Measurements from ENCODE around the gene FMNL2.

The FMNL2 gene

GRCh38 chr2:152644189-152644873, 309.4 kb downstream of the FMNL2 start:
- Histone ChIP-seq H3K9me3 (ENCODE audit: insufficient read depth, low read length) (no peaks in the 10 kb centered on the region), H3K4me2 (ENCODE audit: low read depth, low read length, poor library complexity, severe bottlenecking) (no peak overlapping the region), H4K20me1 (ENCODE audit: low read depth, low read length) (no peaks in the 10 kb centered on the region)

DNA sequence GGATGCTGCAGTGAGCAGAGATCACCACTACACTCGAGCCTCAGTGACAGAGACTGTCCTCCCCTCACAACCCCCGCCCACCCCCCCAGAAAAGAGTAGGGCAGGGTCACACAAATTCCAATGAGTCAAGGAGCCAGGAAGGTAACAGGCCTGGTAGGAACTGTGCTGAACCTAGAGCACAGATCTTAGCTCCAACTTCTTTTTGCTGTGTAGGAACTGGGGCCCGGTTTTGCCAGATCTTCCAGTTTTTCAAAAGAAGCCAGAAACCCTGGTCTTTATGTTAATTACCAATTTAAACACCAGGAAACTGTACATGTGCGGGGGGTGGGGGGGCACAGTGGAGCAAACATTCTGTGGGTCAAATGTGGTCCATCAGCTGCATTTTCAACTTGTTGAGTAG, 311.3 kb downstream of the FMNL2 start:
- Histone ChIP-seq H4K20me1 (ENCODE audit: low read depth, low read length) (0 out of 2 replicates have a peak, but pooled peaks cover 5% of the 10 kb centered on the region), H3K9ac (ENCODE audit: low read length) (no peak overlapping the region), H3F3A (ENCODE audit: insufficient read depth) (peaks cover 18% of the 10 kb centered on the region; the same call in 1 of the 2 replicates)

More at GRCh38 chr2:152644189-152644873, 309.4 kb downstream of the FMNL2 start:
- peaks cover 15% of the 10 kb centered on the region; the same call in 1 of the 2 replicates for H3F3A ChIP-seq (ENCODE audit: insufficient read depth)
- TF ChIP-seq EZH2phosphoT487 (conservative IDR thresholded peaks at IDR 0.05; ENCODE audit: low read length) (no peak), CTCF (IDR thresholded peaks at IDR 0.05; ENCODE audit: insufficient read depth, low read length, poor library complexity, severe bottlenecking) (no peak)
- H3K9ac ChIP-seq (ENCODE audit: low read length): no peak overlapping the region
- no peak overlapping the region for H2AFZ ChIP-seq (ENCODE audit: low read depth, low read length, severe bottlenecking)
- H3K27me3 ChIP-seq (ENCODE audit: low read length): no peaks in the 10 kb centered on the region
- no peaks in the 10 kb centered on the region for H3K79me2 ChIP-seq (ENCODE audit: insufficient read depth, low read length)
- no peaks in the 10 kb centered on the region for H3K9me2 ChIP-seq (replicated peaks; ENCODE audit: insufficient read depth, low read length)
- H3K36me3 ChIP-seq (ENCODE audit: low read length): no peaks in the 10 kb centered on the region
- H3K27ac ChIP-seq (ENCODE audit: low read depth, low read length): no peak overlapping the region
- H3K4me3 ChIP-seq (ENCODE audit: insufficient read depth, low read length, poor library complexity, severe bottlenecking): no peak overlapping the region

DNA sequence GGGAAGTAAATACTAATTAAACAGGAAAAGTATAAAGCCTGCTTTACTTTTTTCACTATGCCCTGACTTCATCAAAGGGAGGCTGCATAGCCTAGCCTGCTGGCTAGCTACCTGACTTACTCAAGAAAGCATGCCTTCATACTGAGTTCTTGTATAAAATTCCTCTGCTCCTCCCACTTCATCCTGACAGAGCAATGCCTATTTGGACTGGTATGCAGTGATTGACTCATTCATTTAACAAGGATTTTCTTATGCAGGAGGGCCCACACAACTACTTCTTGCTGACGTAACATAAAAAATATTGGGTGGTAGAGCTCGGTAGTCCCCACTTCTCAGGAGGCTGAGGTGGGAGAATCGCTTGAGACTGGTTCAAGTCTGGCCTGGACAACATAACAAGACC, 311.8 kb downstream of the FMNL2 start:
- Histone ChIP-seq H3F3A (ENCODE audit: insufficient read depth) (peaks cover 19% of the 10 kb centered on the region; the same call in 1 of the 2 replicates), H3K9me2 (replicated peaks; ENCODE audit: insufficient read depth, low read length) (no peaks in the 10 kb centered on the region), H3K4me2 (ENCODE audit: low read depth, low read length, poor library complexity, severe bottlenecking) (no peak overlapping the region), H3K27ac (ENCODE audit: low read depth, low read length) (no peak overlapping the region), H3K27me3 (ENCODE audit: low read length) (no peaks in the 10 kb centered on the region), H3K4me3 (ENCODE audit: insufficient read depth, low read length, poor library complexity, severe bottlenecking) (no peak overlapping the region), H3K36me3 (ENCODE audit: low read length) (peaks cover 1% of the 10 kb centered on the region; the same call in 1 of the 2 replicates), H4K20me1 (ENCODE audit: low read depth, low read length) (0 out of 2 replicates have a peak, but pooled peaks cover 5% of the 10 kb centered on the region), H3K79me2 (ENCODE audit: insufficient read depth, low read length) (no peaks in the 10 kb centered on the region), H3K9me3 (ENCODE audit: insufficient read depth, low read length) (no peaks in the 10 kb centered on the region), H2AFZ (ENCODE audit: low read depth, low read length, severe bottlenecking) (no peak overlapping the region), H3K9ac (ENCODE audit: low read length) (no peak overlapping the region)
- TF ChIP-seq CTCF (IDR thresholded peaks at IDR 0.05; ENCODE audit: insufficient read depth, low read length, poor library complexity, severe bottlenecking): no peak
- TF ChIP-seq EZH2phosphoT487 (conservative IDR thresholded peaks at IDR 0.05; ENCODE audit: low read length): no peak

More for the DNA sequence above, 311.3 kb downstream of the FMNL2 start:
- no peaks in the 10 kb centered on the region for H3K9me3 ChIP-seq (ENCODE audit: insufficient read depth, low read length)
- no peak overlapping the region for H3K4me3 ChIP-seq (ENCODE audit: insufficient read depth, low read length, poor library complexity, severe bottlenecking)
- no peaks in the 10 kb centered on the region for H3K9me2 ChIP-seq (replicated peaks; ENCODE audit: insufficient read depth, low read length)
- H3K79me2 ChIP-seq (ENCODE audit: insufficient read depth, low read length): no peaks in the 10 kb centered on the region
- TF ChIP-seq EZH2phosphoT487 (conservative IDR thresholded peaks at IDR 0.05; ENCODE audit: low read length) (no peak), CTCF (IDR thresholded peaks at IDR 0.05; ENCODE audit: insufficient read depth, low read length, poor library complexity, severe bottlenecking) (no peak)
- no peak overlapping the region for H3K4me2 ChIP-seq (ENCODE audit: low read depth, low read length, poor library complexity, severe bottlenecking)
- H3K36me3 ChIP-seq (ENCODE audit: low read length): no peaks in the 10 kb centered on the region
- H2AFZ ChIP-seq (ENCODE audit: low read depth, low read length, severe bottlenecking): no peak overlapping the region
- H3K27ac ChIP-seq (ENCODE audit: low read depth, low read length): no peak overlapping the region
- no peaks in the 10 kb centered on the region for H3K27me3 ChIP-seq (ENCODE audit: low read length)

Data from SU-DHL-6 (cell line).